SU-DHL-6 (cell line): ENCODE data around the gene OS9.

ENCODE experiments used
- EZH2phosphoT487 ChIP-seq: fragments of 200-600 bp; sonication (generic), shearing (Covaris generic); conservative IDR thresholded peaks from 2 replicates; pipeline ENCODE4 v1.6.1; 2018; ENCODE audit warnings: mild to moderate bottlenecking, antibody characterized with exemption, low read length, moderate library complexity, mixed read lengths
- TF ChIP-seq, protein P1 (sequence below): fragments of 200-600 bp; sonication (generic); IDR thresholded peaks from one replicate; pipeline ENCODE4 v1.5.1; 2017; ENCODE audit warnings: antibody characterized with exemption, mild to moderate bottlenecking, low read length, moderate library complexity; ENCODE audit not compliant: insufficient read depth, poor library complexity, severe bottlenecking

DNA sequence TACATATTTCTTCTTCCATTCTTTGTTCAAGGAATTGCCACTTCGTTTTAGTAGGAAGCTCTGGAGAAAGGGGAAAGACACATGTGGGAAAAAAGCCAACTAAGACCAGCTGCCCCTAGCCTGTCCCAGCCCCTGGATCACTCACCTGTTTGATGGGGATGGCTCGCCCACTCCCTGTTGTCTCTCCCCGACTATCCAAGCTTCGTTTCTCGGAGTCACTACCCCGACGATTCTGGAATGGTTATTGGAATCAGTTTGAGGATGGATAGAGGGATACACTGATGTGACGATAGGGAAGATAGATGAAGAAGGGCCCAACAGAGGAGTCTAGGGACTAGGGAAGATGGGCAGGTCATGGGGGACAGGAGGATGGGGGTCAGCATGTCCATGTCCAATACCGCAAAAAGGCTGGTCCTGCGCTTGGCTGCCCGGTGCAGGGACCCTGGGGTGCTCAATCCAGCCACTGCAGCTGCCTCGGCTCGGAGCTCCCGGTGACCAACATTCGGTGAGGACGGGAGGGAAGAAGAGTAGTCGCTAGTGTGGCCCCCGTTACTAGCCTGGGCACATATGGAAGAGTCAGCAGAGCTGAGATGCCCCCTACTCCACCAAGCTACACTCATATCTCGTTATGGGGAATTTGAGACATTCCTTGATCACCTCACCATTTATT is 37.6 kb downstream of the OS9 start:
- TF ChIP-seq, protein P1, sequence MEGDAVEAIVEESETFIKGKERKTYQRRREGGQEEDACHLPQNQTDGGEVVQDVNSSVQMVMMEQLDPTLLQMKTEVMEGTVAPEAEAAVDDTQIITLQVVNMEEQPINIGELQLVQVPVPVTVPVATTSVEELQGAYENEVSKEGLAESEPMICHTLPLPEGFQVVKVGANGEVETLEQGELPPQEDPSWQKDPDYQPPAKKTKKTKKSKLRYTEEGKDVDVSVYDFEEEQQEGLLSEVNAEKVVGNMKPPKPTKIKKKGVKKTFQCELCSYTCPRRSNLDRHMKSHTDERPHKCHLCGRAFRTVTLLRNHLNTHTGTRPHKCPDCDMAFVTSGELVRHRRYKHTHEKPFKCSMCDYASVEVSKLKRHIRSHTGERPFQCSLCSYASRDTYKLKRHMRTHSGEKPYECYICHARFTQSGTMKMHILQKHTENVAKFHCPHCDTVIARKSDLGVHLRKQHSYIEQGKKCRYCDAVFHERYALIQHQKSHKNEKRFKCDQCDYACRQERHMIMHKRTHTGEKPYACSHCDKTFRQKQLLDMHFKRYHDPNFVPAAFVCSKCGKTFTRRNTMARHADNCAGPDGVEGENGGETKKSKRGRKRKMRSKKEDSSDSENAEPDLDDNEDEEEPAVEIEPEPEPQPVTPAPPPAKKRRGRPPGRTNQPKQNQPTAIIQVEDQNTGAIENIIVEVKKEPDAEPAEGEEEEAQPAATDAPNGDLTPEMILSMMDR, result no peak
- no peak for TF ChIP-seq EZH2phosphoT487
